Measurements from ENCODE around the gene FDXACB1. TPM values are rescaled to one million over a fixed set of nuclear protein-coding genes. Genes with fewer than 3 reads are reported as not detected.
"Not testable (repeated sequence)": the region's sequence is repeated elsewhere in the genome, so short reads cannot be mapped to it uniquely, and the experiment has no call there.

FDXACB1 gene
- total RNA-seq, 1 donor from 2014 or later, result 1.6 TPM

DNA sequence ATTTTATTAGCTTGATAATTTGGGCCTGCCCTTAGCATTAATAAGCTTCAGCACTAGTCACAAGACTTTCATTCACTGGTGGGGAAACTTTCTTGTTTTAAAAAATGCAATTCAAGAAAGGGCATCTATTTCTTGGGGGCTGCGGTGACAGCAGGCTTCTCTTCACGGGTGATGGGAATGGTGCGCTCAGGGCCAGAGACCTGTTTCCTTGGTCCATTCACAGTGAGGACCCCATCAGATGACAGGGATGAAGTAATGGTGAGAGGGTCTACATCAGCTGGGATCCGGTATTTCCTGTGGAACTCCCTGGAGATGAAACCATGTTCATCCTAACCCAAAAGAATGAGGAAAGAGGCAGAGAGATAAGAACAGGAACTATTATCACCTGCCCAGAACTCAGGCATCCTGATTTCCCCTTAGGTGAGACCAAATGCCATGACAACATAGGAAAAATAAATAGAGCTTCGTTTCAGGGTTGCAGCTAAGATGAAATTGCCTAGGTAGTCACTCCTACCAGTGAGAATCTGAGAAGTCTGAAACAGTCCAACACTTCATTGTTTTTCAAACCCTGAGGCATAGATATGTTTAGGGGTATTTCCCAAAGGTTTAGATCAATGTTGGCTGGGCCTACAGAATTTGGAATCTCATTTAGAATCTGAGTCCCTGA, 29.8 kb upstream of the FDXACB1 start:
- TF ChIP-seq CTCF (IDR thresholded peaks at IDR 0.05; ENCODE audit: partially characterized antibody, unreplicated experiment), result no peak
- Mint-ChIP-seq H3K4me3 (ENCODE audit: unreplicated experiment) (no peak overlapping the region), H3K36me3 (ENCODE audit: unreplicated experiment) (peaks cover 5% of the 10 kb centered on the region), H3K9me3 (ENCODE audit: unreplicated experiment) (peaks cover 2% of the 10 kb centered on the region), H3K27ac (ENCODE audit: unreplicated experiment) (no peak overlapping the region), H3K27me3 (ENCODE audit: unreplicated experiment) (no peaks in the 10 kb centered on the region), H3K4me1 (ENCODE audit: low read depth, unreplicated experiment) (peaks cover 19% of the 10 kb centered on the region)
- DNase-seq, result no peak

DNA sequence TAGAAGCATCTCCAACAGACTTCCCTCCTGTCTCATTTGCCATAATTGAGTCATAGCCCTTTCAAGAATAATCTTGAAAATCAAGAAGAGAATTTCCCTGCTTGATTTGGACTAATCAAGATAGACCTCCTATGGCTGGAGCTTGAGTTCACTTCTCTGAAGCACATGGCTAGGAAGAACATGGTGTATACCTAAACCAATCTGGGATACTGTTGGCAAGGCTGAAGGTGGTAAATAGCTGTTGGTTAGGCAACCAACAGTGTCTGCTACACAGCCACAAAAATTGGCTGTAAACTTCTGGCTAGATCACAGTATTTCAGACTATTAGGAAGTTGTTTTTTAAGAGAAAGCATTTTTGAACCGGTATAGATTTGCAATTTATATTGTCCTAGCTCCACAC, 27.7 kb upstream of the FDXACB1 start:
- peaks cover 5% of the 10 kb centered on the region for H3K36me3 Mint-ChIP-seq (ENCODE audit: unreplicated experiment)
- peaks cover 2% of the 10 kb centered on the region for H3K9me3 Mint-ChIP-seq (ENCODE audit: unreplicated experiment)
- DNase-seq, result no peak
- H3K4me3 Mint-ChIP-seq (ENCODE audit: unreplicated experiment), result no peak overlapping the region
- H3K27ac Mint-ChIP-seq (ENCODE audit: unreplicated experiment), result no peak overlapping the region
- peaks cover 12% of the 10 kb centered on the region for H3K4me1 Mint-ChIP-seq (ENCODE audit: low read depth, unreplicated experiment)
- TF ChIP-seq CTCF (IDR thresholded peaks at IDR 0.05; ENCODE audit: partially characterized antibody, unreplicated experiment), result no peak
- H3K27me3 Mint-ChIP-seq (ENCODE audit: unreplicated experiment), result no peaks in the 10 kb centered on the region

GRCh38 chr11:111905411-111905810, 26.4 kb upstream of the FDXACB1 start:
- Mint-ChIP-seq H3K9me3 (ENCODE audit: unreplicated experiment) (peaks cover 2% of the 10 kb centered on the region), H3K36me3 (ENCODE audit: unreplicated experiment) (no peaks in the 10 kb centered on the region), H3K27me3 (ENCODE audit: unreplicated experiment) (no peaks in the 10 kb centered on the region), H3K27ac (ENCODE audit: unreplicated experiment) (no peak overlapping the region), H3K4me1 (ENCODE audit: low read depth, unreplicated experiment) (peaks cover 2% of the 10 kb centered on the region), H3K4me3 (ENCODE audit: unreplicated experiment) (no peak overlapping the region)
- DNase-seq, result no peak
- TF ChIP-seq CTCF (IDR thresholded peaks at IDR 0.05; ENCODE audit: partially characterized antibody, unreplicated experiment), result no peak

DNA sequence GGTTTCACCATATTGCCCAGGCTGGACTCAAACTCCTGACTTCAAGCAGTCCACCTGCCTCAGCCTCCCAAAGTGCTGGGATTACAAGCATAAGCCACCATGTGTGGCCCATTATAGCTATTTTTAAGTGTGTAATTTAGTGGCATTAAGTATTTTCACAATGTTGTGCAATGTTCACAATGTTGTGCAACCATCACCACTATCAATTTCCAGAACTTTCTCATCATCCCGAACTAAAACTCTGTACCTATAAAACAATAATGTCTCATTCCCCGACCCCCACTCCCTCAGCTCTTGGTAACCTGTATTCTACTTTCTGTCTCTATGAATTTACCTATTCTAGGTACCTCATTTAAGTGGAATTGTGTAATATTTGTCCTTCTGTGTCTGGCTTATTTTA, 7.9 kb upstream of the FDXACB1 start:
- TF ChIP-seq CTCF (IDR thresholded peaks at IDR 0.05; ENCODE audit: partially characterized antibody, unreplicated experiment), result no peak
- Mint-ChIP-seq H3K4me1 (ENCODE audit: low read depth, unreplicated experiment) (no peaks in the 10 kb centered on the region), H3K4me3 (ENCODE audit: unreplicated experiment) (no peak overlapping the region), H3K27ac (ENCODE audit: unreplicated experiment) (no peak overlapping the region), H3K36me3 (ENCODE audit: unreplicated experiment) (no peaks in the 10 kb centered on the region), H3K27me3 (ENCODE audit: unreplicated experiment) (no peaks in the 10 kb centered on the region), H3K9me3 (ENCODE audit: unreplicated experiment) (no peaks in the 10 kb centered on the region)
- no peak for DNase-seq

- Mint-ChIP-seq H3K9me3 (ENCODE audit: unreplicated experiment) (no peaks in the 10 kb centered on the region), H3K4me3 (ENCODE audit: unreplicated experiment) (no peak overlapping the region), H3K27ac (ENCODE audit: unreplicated experiment) (no peak overlapping the region), H3K36me3 (ENCODE audit: unreplicated experiment) (no peaks in the 10 kb centered on the region), H3K27me3 (ENCODE audit: unreplicated experiment) (no peaks in the 10 kb centered on the region), H3K4me1 (ENCODE audit: low read depth, unreplicated experiment) (no peaks in the 10 kb centered on the region)
- no peak for DNase-seq
- TF ChIP-seq CTCF (IDR thresholded peaks at IDR 0.05; ENCODE audit: partially characterized antibody, unreplicated experiment), result no peak
Observed at GRCh38 chr11:111886032-111886431, 7.1 kb upstream of the FDXACB1 start.

GRCh38 chr11:111885053-111885452, 6.1 kb upstream of the FDXACB1 start:
- DNase-seq; H3K36me3 Mint-ChIP-seq (ENCODE audit: unreplicated experiment); H3K27ac Mint-ChIP-seq (ENCODE audit: unreplicated experiment); H3K4me3 Mint-ChIP-seq (ENCODE audit: unreplicated experiment); H3K9me3 Mint-ChIP-seq (ENCODE audit: unreplicated experiment); H3K27me3 Mint-ChIP-seq (ENCODE audit: unreplicated experiment); H3K4me1 Mint-ChIP-seq (ENCODE audit: low read depth, unreplicated experiment): not testable (repeated sequence)

All from glutamatergic neuron (in vitro differentiated cells).